ENCODE results near the gene ADM2. TPM values are rescaled to one million over a fixed set of nuclear protein-coding genes. Genes with fewer than 3 reads are reported as not detected.

The ADM2 gene
- total RNA-seq, 1 donor from 2014 or later = 3.7 TPM

DNA sequence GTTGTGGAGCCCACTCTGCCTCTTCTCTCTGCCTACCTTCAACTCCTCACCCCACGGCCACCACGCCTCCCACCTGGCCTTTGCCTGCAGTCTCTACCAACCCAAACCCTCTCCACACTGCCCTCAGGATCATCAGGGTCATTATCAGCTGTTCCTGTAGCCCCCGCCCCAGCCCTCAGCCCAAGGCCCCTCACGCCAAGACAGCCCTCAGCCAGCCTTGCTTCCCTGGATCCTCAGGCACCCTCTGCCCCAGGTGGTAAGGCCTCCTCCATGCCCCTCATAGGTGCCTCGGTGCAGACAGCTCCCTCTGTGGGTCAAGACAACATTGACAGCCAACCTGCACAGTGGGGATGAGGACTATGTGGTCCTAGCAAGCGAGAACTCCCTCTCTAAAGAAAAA, 8.3 kb upstream of the ADM2 start:
- H3K27me3 ChIP-seq (ENCODE audit: control insufficient read depth, insufficient read depth, low read length) = no peaks in the 10 kb centered on the region
- no peak overlapping the region for H3K4me3 ChIP-seq (ENCODE audit: low read depth, low read length)
- TF ChIP-seq CTCF (IDR thresholded peaks at IDR 0.05; ENCODE audit: insufficient read depth, low read length, severe bottlenecking) = peak; percentile 46
- peak; percentile 20 for DNase-seq (ENCODE audit: low read depth)
- no peak for FAIRE-seq
- H3K36me3 ChIP-seq (ENCODE audit: control insufficient read depth, insufficient read depth, low read length) = peaks cover 9% of the 10 kb centered on the region

- FAIRE-seq (no peak), DNase-seq (ENCODE audit: low read depth) (peak; percentile 40)
- no peaks in the 10 kb centered on the region for H3K27me3 ChIP-seq (ENCODE audit: control insufficient read depth, insufficient read depth, low read length)
- peak overlapping the region; percentile 63 for H3K4me3 ChIP-seq (ENCODE audit: low read depth, low read length)
- peaks cover 8% of the 10 kb centered on the region for H3K36me3 ChIP-seq (ENCODE audit: control insufficient read depth, insufficient read depth, low read length)
- TF ChIP-seq CTCF (IDR thresholded peaks at IDR 0.05; ENCODE audit: insufficient read depth, low read length, severe bottlenecking) = no peak
These were observed 7.3 kb upstream of the ADM2 start for GRCh38 chr22:50473855-50474671.

GRCh38 chr22:50474710-50475651, 6.4 kb upstream of the ADM2 start, which contains the start of gene SBF1:
Gene SBF1 (minus strand): TSS chr22:50475035. CDS start chr22:50474840, 195 bp downstream.
- Histone ChIP-seq H3K4me3 (ENCODE audit: low read depth, low read length) (peak within 1 kb of the TSS; percentile 63), H3K36me3 (ENCODE audit: control insufficient read depth, insufficient read depth, low read length) (peaks cover 8% of the 10 kb centered on the region), H3K27me3 (ENCODE audit: control insufficient read depth, insufficient read depth, low read length) (no peaks in the 10 kb centered on the region)
- no peak for FAIRE-seq
- no peak for TF ChIP-seq CTCF (IDR thresholded peaks at IDR 0.05; ENCODE audit: insufficient read depth, low read length, severe bottlenecking)
- peak; percentile 70 for DNase-seq (ENCODE audit: low read depth)

DNA sequence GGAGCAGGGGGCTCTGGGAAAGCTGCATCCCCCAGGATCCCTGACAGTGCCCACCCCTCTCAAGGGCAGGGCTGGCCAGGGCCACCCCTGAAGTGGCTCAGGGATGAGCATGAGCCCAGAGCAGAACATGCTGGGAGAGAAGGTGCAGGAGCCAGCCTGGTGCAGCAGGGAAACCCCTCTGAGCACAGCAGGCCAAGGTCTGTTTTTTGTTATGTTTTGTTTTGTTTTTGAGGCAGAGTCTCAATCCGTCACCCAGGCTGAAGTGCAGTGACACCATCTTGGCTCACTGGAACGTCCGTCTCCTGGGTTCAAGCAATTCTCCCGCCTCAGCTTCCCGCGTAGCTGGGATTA, 5.7 kb upstream of the ADM2 start:
- no peak for FAIRE-seq
- no peak for DNase-seq (ENCODE audit: low read depth)
- no peak for TF ChIP-seq CTCF (IDR thresholded peaks at IDR 0.05; ENCODE audit: insufficient read depth, low read length, severe bottlenecking)
- Histone ChIP-seq H3K4me3 (ENCODE audit: low read depth, low read length) (no peak overlapping the region), H3K36me3 (ENCODE audit: control insufficient read depth, insufficient read depth, low read length) (peaks cover 8% of the 10 kb centered on the region), H3K27me3 (ENCODE audit: control insufficient read depth, insufficient read depth, low read length) (no peaks in the 10 kb centered on the region)

DNA sequence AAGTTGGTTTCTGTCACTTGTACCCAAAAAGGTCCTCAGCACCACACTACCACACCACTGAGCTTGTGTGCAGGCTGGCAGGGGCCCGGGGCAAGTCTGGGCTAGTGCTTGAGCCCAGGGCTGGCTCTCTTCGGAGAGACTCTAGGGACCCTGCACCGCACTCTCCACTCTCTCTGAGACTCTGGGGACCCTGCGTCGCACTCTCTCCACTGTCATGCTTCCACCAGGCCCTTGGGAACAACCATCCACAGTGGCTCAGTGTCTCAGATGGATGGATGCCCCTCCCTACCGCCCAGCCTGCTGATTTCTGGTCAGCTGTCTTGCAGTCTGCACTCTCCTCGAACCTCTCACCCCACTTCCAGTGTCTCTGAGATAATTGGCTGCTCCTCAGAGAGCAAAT, 4.5 kb upstream of the ADM2 start:
- DNase-seq (ENCODE audit: low read depth) (peak; percentile 28), FAIRE-seq (peak; percentile 55)
- Histone ChIP-seq H3K36me3 (ENCODE audit: control insufficient read depth, insufficient read depth, low read length) (peaks cover 8% of the 10 kb centered on the region), H3K4me3 (ENCODE audit: low read depth, low read length) (no peak overlapping the region), H3K27me3 (ENCODE audit: control insufficient read depth, insufficient read depth, low read length) (no peaks in the 10 kb centered on the region)
- no peak for TF ChIP-seq CTCF (IDR thresholded peaks at IDR 0.05; ENCODE audit: insufficient read depth, low read length, severe bottlenecking)
